ENCODE data around the gene FOXN3. TPM values are rescaled to one million over a fixed set of nuclear protein-coding genes. Genes with fewer than 3 reads are reported as not detected.
A peak's percentile ranks its signal among the peaks of the same experiment; 100 is the strongest.

FOXN3 gene
- total RNA-seq, 1 experiment from 2014 or later: 125 TPM

DNA sequence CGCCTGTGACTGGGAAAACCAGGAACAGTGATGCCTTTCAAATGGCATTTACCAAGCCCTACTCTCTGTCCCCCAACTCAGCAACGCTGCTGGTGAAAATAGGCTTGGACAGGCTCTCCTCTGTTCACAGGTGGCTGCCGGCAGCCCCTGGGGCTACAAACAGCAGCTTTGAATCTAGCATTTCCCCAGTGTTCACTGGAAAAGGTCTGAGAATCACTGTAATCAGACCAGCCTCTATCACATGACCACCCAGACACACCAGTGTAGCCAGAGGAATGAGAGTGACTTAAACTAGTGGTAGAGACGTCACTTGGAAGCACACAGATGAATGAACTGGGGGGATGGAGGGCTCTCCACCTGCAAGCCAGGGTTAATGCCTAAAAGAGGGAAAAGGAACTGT lies 151.8 kb downstream of the FOXN3 start:
- Histone ChIP-seq H2BK12ac (ENCODE audit: insufficient read length, low read depth, low read length) (no peak overlapping the region), H2BK5ac (ENCODE audit: insufficient read length, low read length) (no peak overlapping the region), H3K23me2 (ENCODE audit: insufficient read length, low read depth, low read length, poor library complexity, severe bottlenecking) (no peaks in the 10 kb centered on the region), H3K4me2 (ENCODE audit: insufficient read depth, insufficient read length, low read length) (no peak overlapping the region), H3K4ac (ENCODE audit: low read depth, low read length) (no peak overlapping the region), H2BK20ac (ENCODE audit: low read depth, low read length, poor library complexity, severe bottlenecking) (no peak overlapping the region), H3K79me1 (ENCODE audit: insufficient read depth, low read depth, low read length, poor library complexity, severe bottlenecking) (peaks cover 13% of the 10 kb centered on the region), H3K9ac (ENCODE audit: extremely low read depth, insufficient read length, low read length) (no peak overlapping the region), H3K14ac (ENCODE audit: insufficient read depth, low read length) (no peak overlapping the region), H3K9me3 (ENCODE audit: control insufficient read depth, low read depth, low read length) (no peaks in the 10 kb centered on the region), H4K20me1 (ENCODE audit: control insufficient read depth, insufficient read depth, insufficient read length) (peaks cover 2% of the 10 kb centered on the region), H3K23ac (ENCODE audit: insufficient read length, low read depth, low read length) (no peak overlapping the region), H2BK120ac (ENCODE audit: low read depth, low read length, poor library complexity, severe bottlenecking) (no peak overlapping the region), H3K56ac (ENCODE audit: insufficient read length, low read depth, low read length) (no peak overlapping the region), H2BK15ac (ENCODE audit: low read depth, low read length) (no peak overlapping the region), H3T11ph (ENCODE audit: low read length) (no peak overlapping the region), H3K79me2 (ENCODE audit: insufficient read depth, low read length) (peaks cover 21% of the 10 kb centered on the region), H3K27me3 (ENCODE audit: insufficient read depth, low read length) (no peaks in the 10 kb centered on the region), H4K91ac (ENCODE audit: insufficient read length, low read depth, low read length) (no peak overlapping the region), H3K4me1 (ENCODE audit: insufficient read depth, low read length) (peaks cover 24% of the 10 kb centered on the region), H4K8ac (replicated peaks; ENCODE audit: insufficient read length, low read depth, low read length) (no peak overlapping the region), H3K18ac (ENCODE audit: insufficient read length, low read depth, low read length) (no peak overlapping the region), H2AFZ (ENCODE audit: low read length) (no peak overlapping the region), H2AK5ac (ENCODE audit: insufficient read length, low read length) (no peak overlapping the region), H4K5ac (ENCODE audit: insufficient read length, low read depth, low read length) (no peak overlapping the region), H3K27ac (ENCODE audit: insufficient read length, low read depth, low read length) (no peak overlapping the region)
- peaks cover 0 to 18% (median 6%) of the 10 kb centered on the region in 3 experiments; a peak in 5 of 7 replicates for H3K36me3 Mint-ChIP-seq (ENCODE audit: insufficient read depth in 1 of 3, low read depth in 3 of 3)
- H3K4me3 Mint-ChIP-seq: no peak overlapping the region
- TF ChIP-seq CTCF (conservative IDR thresholded peaks at IDR 0.05): no peak
- peaks cover 48 to 57% of the 10 kb centered on the region in 2 experiments for H3K4me1 Mint-ChIP-seq
- no peaks in the 10 kb centered on the region for H3K27me3 Mint-ChIP-seq (ENCODE audit: low read depth)
- 0 out of 7 replicates have a peak overlapping the region, but pooled peaks of 1 of the 3 experiments have one; percentile 1 for H3K27ac Mint-ChIP-seq
- no CpG with 5 or more reads among the region's 4 CpGs for WGBS (ENCODE audit: extremely low coverage, insufficient read length, low lambda C conversion rate)
- no peaks in the 10 kb centered on the region for H3K9me3 Mint-ChIP-seq
- DNase-seq: no peak
